Trophoblast cell (in vitro differentiated cells and primary cell): ENCODE data around the gene TEDC1.

Experiments
- DNase-seq, 2 donors: peaks; one replicate each; pipeline ENCODE4 v3.0.0-alpha.2; 2016
- H2AFZ ChIP-seq: 2 replicates; pipeline ENCODE4 v1.6.1; 2013; ENCODE audit warnings: low read length, moderate library complexity, mild to moderate bottlenecking; ENCODE audit not compliant: insufficient read depth, poor library complexity
- H2AK5ac ChIP-seq: 2 replicates; pipeline ENCODE4 v1.6.1; 2013; ENCODE audit warnings: mild to moderate bottlenecking, low read length
- H2BK120ac ChIP-seq: 2 replicates; pipeline ENCODE4 v1.6.1; 2013; ENCODE audit warnings: low read length, mild to moderate bottlenecking, moderate library complexity; ENCODE audit not compliant: insufficient read depth, poor library complexity
- H2BK12ac ChIP-seq: 2 replicates; pipeline ENCODE4 v1.6.1; 2013; ENCODE audit warnings: mild to moderate bottlenecking, low read length, moderate library complexity
- H2BK5ac ChIP-seq: 2 replicates; pipeline ENCODE4 v1.6.1; 2013; ENCODE audit warnings: low read length, low read depth, moderate library complexity, mild to moderate bottlenecking; ENCODE audit not compliant: poor library complexity
- H3K14ac ChIP-seq: 2 replicates; pipeline ENCODE4 v1.6.1; 2013; ENCODE audit warnings: mild to moderate bottlenecking, low read length
- H3K18ac ChIP-seq: 2 replicates; pipeline ENCODE4 v1.6.1; 2013; ENCODE audit warnings: mild to moderate bottlenecking, low read length
- H3K23ac ChIP-seq: 2 replicates; pipeline ENCODE4 v1.6.1; 2013; ENCODE audit warnings: low read length
- H3K27ac ChIP-seq: 2 replicates; pipeline ENCODE4 v1.5.1; 2013; ENCODE audit warnings: low read depth, mild to moderate bottlenecking, inconsistent platforms, low read length, moderate library complexity
- H3K27me3 ChIP-seq: 2 replicates; pipeline ENCODE4 v1.6.1; 2013; ENCODE audit warnings: inconsistent platforms, mild to moderate bottlenecking, low read length, moderate library complexity; ENCODE audit not compliant: insufficient read depth
- H3K36me3 ChIP-seq, 2 experiments: 1 replicate in 1 of 2; 2 replicates in 1 of 2; pipeline ENCODE4 v1.6.1; 2013; ENCODE audit warnings: low read length in 2 of 2, mild to moderate bottlenecking in 2 of 2, moderate library complexity in 1 of 2; ENCODE audit not compliant: insufficient read depth in 2 of 2, control insufficient read depth in 1 of 2
- H3K4ac ChIP-seq: 2 replicates; pipeline ENCODE4 v1.6.1; 2013; ENCODE audit warnings: low read depth, mild to moderate bottlenecking, low read length, moderate library complexity
- H3K4me1 ChIP-seq, 2 experiments: 1 replicate in 1 of 2; 2 replicates in 1 of 2; pipeline ENCODE4 v1.6.1; 2013; ENCODE audit warnings: low read length in 2 of 2, mild to moderate bottlenecking in 2 of 2, moderate library complexity in 1 of 2; ENCODE audit not compliant: insufficient read depth in 2 of 2, control insufficient read depth in 1 of 2
- H3K4me2 ChIP-seq: 2 replicates; pipeline ENCODE4 v1.6.1; 2013; ENCODE audit warnings: inconsistent platforms, mild to moderate bottlenecking, low read length, moderate library complexity
- H3K4me3 ChIP-seq: 2 replicates; pipeline ENCODE4 v1.5.1; 2013; ENCODE audit warnings: mild to moderate bottlenecking, low read depth, low read length, inconsistent platforms
- H3K79me1 ChIP-seq: one replicate; pipeline ENCODE4 v1.6.1; 2013; ENCODE audit warnings: low read length
- H3K79me2 ChIP-seq: 2 replicates; pipeline ENCODE4 v1.6.1; 2013; ENCODE audit warnings: low read length, mild to moderate bottlenecking; ENCODE audit not compliant: control insufficient read depth, insufficient read depth, poor library complexity
- H3K9ac ChIP-seq: 2 replicates; pipeline ENCODE4 v1.6.1; 2013; ENCODE audit warnings: mild to moderate bottlenecking, low read length
- H3K9me3 ChIP-seq: 2 replicates; pipeline ENCODE4 v1.6.1; 2013; ENCODE audit warnings: low read depth, mild to moderate bottlenecking, control low read depth, inconsistent platforms, low read length; ENCODE audit not compliant: insufficient read depth
- H4K12ac ChIP-seq: 2 replicates; pipeline ENCODE4 v1.6.1; 2013; ENCODE audit warnings: low read depth, mild to moderate bottlenecking, low read length, moderate library complexity
- H4K8ac ChIP-seq: 2 replicates; pipeline ENCODE4 v1.6.1; 2013; ENCODE audit warnings: low read depth, mild to moderate bottlenecking, low read length, moderate library complexity
- H4K91ac ChIP-seq: one replicate; pipeline ENCODE4 v1.6.1; 2013; ENCODE audit warnings: low read depth, mild to moderate bottlenecking, low read length, moderate library complexity
- WGBS: extraction: QIAGEN DNeasy Blood & Tissue Kit; methylation state at CpG from one replicate; pipeline ENCODE4 v1.1.7; 2013; ENCODE audit warnings: missing lambda C conversion rate; ENCODE audit not compliant: insufficient read length, insufficient coverage; ENCODE audit errors: extremely low coverage; 5-methylcytosine and 5-hydroxymethylcytosine counted together

Gene TEDC1

DNA sequence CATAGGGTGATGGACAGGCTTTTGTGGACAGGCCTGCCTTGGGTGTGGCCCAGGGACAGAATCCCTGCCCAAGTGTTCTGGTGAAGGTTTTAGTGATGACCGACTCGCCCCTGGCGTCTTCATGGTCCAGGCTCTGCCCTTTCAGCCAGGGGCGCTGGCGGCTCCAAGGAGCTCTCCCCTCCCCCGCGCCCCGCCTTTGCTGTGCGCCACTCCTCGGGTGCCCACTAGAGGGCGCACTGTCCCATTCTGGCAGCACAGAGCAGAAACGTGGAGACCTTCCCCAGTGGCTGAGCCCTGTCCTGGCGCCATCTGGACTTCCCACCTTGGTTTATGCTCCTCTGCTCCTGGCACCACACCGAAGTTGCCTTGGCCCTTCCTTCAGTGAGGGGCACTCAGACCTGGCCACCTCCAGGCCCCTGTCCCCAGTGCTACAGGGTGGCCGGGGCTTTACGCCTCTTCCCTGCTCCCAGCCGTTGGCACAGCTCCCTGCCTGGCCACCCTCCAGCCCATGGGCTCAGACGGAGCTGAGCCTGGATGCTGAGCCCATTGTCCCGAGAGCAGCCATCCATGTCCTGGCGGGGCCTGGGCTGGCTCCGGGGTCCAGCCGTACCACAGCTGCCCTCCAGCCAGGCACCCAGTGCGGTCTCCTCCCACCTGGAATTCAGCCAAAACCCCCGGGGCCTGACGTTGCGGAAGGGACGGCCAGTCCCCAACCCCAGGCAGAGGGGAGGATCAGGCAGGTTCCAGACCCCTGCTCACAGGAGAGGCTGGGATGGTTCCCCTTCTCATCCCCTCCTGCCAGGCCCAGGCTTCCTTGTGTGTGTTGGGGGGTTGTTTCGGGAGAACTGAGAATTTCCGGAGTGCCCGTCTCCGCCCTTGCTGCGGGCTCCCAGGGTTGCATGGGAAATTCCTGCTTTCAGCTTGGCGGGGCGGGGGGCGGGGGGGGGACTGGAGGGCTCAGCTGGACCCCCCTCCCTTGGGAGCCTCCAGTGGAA, 9.9 kb upstream of the TEDC1 start:
- peak overlapping the region; percentile 65 for H2BK120ac ChIP-seq
- peak overlapping the region; percentile 61 for H3K27ac ChIP-seq
- H4K12ac ChIP-seq, result peak overlapping the region; percentile 10
- WGBS, result no CpG with 5 or more reads among the region's 35 CpGs
- peak overlapping the region; percentile 27 for H3K18ac ChIP-seq
- no peak overlapping the region for H3K9ac ChIP-seq
- peak overlapping the region; percentile 70 for H4K8ac ChIP-seq
- H3K79me2 ChIP-seq, result peaks cover 3% of the 10 kb centered on the region
- no peak overlapping the region for H3K23ac ChIP-seq
- H3K79me1 ChIP-seq, result peaks cover 14% of the 10 kb centered on the region
- H2BK12ac ChIP-seq, result peak overlapping the region; percentile 38
- peak overlapping the region; percentile 74 for H2AFZ ChIP-seq
- H3K36me3 ChIP-seq, result peaks cover 2 to 5% of the 10 kb centered on the region in 2 experiments
- peak; percentile 97 to 99 for DNase-seq
- H2BK5ac ChIP-seq, result peak overlapping the region; percentile 4
- H3K4me1 ChIP-seq, result peaks cover 21 to 39% of the 10 kb centered on the region in 2 experiments
- peak overlapping the region; percentile 93 for H4K91ac ChIP-seq
- H2AK5ac ChIP-seq, result peak overlapping the region; percentile 16
- H3K4me3 ChIP-seq, result no peak overlapping the region
- peaks cover 21% of the 10 kb centered on the region for H3K27me3 ChIP-seq
- H3K14ac ChIP-seq, result peak overlapping the region; percentile 59
- H3K4me2 ChIP-seq, result peak overlapping the region; percentile 62
- H3K9me3 ChIP-seq, result peaks cover 5% of the 10 kb centered on the region
- H3K4ac ChIP-seq, result peak overlapping the region; percentile 6

DNA sequence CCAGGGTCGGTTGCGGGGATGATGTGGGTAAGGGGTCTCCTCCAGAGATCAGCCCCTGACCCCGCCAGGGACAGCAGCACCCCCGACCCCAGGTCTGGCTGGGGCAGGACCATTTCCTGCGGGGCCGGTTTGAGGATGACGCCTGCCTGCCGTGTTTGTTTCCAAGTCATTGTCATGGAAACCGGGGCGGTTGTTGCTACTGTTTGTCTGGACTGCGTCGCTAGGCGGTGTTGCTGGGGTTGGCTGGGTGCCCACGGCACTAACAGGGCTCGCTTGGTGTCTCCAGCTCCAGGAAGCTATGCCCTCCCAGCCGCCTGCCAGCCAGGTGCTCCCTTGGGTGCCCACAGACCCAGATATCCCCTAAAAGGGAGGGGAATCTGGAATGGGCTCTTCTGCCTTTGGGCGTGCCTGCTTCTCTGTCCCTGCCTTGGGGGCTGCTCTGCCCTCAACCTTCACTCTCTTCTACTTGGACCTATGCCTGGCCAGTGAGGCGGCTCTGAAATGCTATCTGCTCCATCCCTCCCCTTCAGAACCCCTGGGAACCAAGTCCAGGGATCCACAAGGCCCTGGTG, 9.1 kb upstream of the TEDC1 start:
- H2AK5ac ChIP-seq, result peak overlapping the region; percentile 21
- peak overlapping the region; percentile 36 for H2BK5ac ChIP-seq
- peaks cover 14% of the 10 kb centered on the region for H3K79me1 ChIP-seq
- peak overlapping the region; percentile 19 for H2AFZ ChIP-seq
- peaks cover 2 to 5% of the 10 kb centered on the region in 2 experiments for H3K36me3 ChIP-seq
- H3K79me2 ChIP-seq, result peaks cover 3% of the 10 kb centered on the region
- peaks cover 21 to 31% of the 10 kb centered on the region in 2 experiments for H3K4me1 ChIP-seq
- no CpG with 5 or more reads among the region's 18 CpGs for WGBS
- peak overlapping the region; percentile 20 for H2BK12ac ChIP-seq
- H3K14ac ChIP-seq, result peak overlapping the region; percentile 50
- H3K18ac ChIP-seq, result peak overlapping the region; percentile 31
- no peak overlapping the region for H3K27ac ChIP-seq
- H3K27me3 ChIP-seq, result peaks cover 29% of the 10 kb centered on the region
- H3K4ac ChIP-seq, result peak overlapping the region; percentile 25
- peak overlapping the region; percentile 91 for H4K91ac ChIP-seq
- no peak overlapping the region for H3K9ac ChIP-seq
- H4K12ac ChIP-seq, result no peak overlapping the region
- peaks cover 5% of the 10 kb centered on the region for H3K9me3 ChIP-seq
- H4K8ac ChIP-seq, result peak overlapping the region; percentile 50
- H3K4me3 ChIP-seq, result no peak overlapping the region
- peak overlapping the region; percentile 75 for H2BK120ac ChIP-seq
- H3K4me2 ChIP-seq, result peak overlapping the region; percentile 56
- DNase-seq, result peak; percentile 98 to 99
- H3K23ac ChIP-seq, result no peak overlapping the region

DNA sequence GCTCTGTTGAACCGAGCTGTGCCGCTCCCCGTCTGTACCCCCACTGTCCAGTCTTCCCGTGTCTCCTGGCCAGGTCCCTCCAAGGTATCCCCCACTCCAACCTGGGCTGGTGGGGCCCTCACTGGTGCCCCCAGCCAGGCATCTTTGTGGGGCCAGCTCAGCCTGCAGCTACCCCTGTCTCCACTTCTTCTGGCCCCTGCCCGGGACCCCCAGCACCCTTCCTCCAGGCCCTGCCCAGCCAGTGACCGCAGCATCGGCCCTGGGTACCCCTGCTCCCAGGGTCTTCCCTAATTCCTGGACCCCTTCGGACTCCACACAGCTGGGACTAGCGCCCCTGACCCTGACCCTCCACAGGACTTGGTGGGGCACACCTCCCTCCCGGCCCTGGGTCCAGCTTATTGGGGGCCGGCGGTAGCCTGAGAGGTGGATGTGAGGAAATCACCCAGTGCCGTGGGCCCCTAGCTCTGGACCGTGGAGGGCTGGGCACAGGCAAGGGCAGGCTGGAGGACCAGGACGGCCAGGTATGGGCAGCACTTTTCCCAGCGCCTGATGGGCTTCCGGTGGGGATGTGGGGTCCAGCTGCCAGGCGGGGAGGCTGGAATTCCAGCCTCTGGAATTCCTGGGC, 8.4 kb upstream of the TEDC1 start:
- H3K9me3 ChIP-seq, result peaks cover 2% of the 10 kb centered on the region

More for the DNA sequence above, 8.4 kb upstream of the TEDC1 start:
- peak overlapping the region; percentile 91 for H4K91ac ChIP-seq
- peak overlapping the region; percentile 21 for H2AK5ac ChIP-seq
- peak overlapping the region; percentile 36 for H2BK5ac ChIP-seq
- H3K27me3 ChIP-seq, result peaks cover 36% of the 10 kb centered on the region
- H3K4me1 ChIP-seq, result peaks cover 24 to 36% of the 10 kb centered on the region in 2 experiments
- H3K4me2 ChIP-seq, result no peak overlapping the region
- peaks cover 3% of the 10 kb centered on the region for H3K79me2 ChIP-seq
- H3K27ac ChIP-seq, result no peak overlapping the region
- no peak overlapping the region for H4K12ac ChIP-seq
- peak overlapping the region; percentile 50 for H3K14ac ChIP-seq
- H3K9ac ChIP-seq, result no peak overlapping the region
- peaks cover 18% of the 10 kb centered on the region for H3K79me1 ChIP-seq
- H3K4ac ChIP-seq, result peak overlapping the region; percentile 25
- H3K18ac ChIP-seq, result peak overlapping the region; percentile 31
- H2BK120ac ChIP-seq, result peak overlapping the region; percentile 75
- H3K23ac ChIP-seq, result no peak overlapping the region
- peak overlapping the region; percentile 50 for H4K8ac ChIP-seq
- H3K4me3 ChIP-seq, result no peak overlapping the region
- peak overlapping the region; percentile 20 for H2BK12ac ChIP-seq
- WGBS, result no CpG with 5 or more reads among the region's 18 CpGs
- DNase-seq, result no peak
- peak overlapping the region; percentile 19 for H2AFZ ChIP-seq
- H3K36me3 ChIP-seq, result peaks cover 2 to 5% of the 10 kb centered on the region in 2 experiments
